Measurements from ENCODE around the gene ABHD15.
"Not testable (repeated sequence)": the region's sequence is repeated elsewhere in the genome, so short reads cannot be mapped to it uniquely, and the experiment has no call there.

The ABHD15 gene

GRCh38 chr17:29568331-29569244 is 1.8 kb upstream of the ABHD15 start, which contains the start of gene TP53I13:
TSS of gene TP53I13 (plus strand) at chr17:29568701. CDS start at chr17:29568759, 58 bp downstream.
- peak; percentile 64 to 81 for DNase-seq

GRCh38 chr17:29567554-29568330 is 905 bp upstream of the ABHD15 start:
- DNase-seq: peak; percentile 46 to 51

- no peak for DNase-seq
These were observed 392 bp upstream of the ABHD15 start for GRCh38 chr17:29567304-29567553.

GRCh38 chr17:29565643-29566472 is 979 bp downstream of the ABHD15 start:
- no peak for DNase-seq

GRCh38 chr17:29563816-29564215 is 3.0 kb downstream of the ABHD15 start:
- DNase-seq: no peak

- DNase-seq: no peak
These were observed 4.2 kb downstream of the ABHD15 start for GRCh38 chr17:29562615-29563014.

GRCh38 chr17:29561554-29562517 is 5.0 kb downstream of the ABHD15 start:
- peak in 1 of 2 donors; percentile 34 for DNase-seq

- DNase-seq: peak in 1 of 2 donors; percentile 18
These were observed 6.5 kb downstream of the ABHD15 start for GRCh38 chr17:29560316-29560715.

- no peak for DNase-seq
These were observed 7.2 kb downstream of the ABHD15 start for GRCh38 chr17:29559640-29560039.

GRCh38 chr17:29558139-29558538 is 8.7 kb downstream of the ABHD15 start:
- DNase-seq: not testable (repeated sequence)

- no peak for DNase-seq
These were observed 9.1 kb downstream of the ABHD15 start for GRCh38 chr17:29557739-29558116.

GRCh38 chr17:29557085-29557738 is 9.6 kb downstream of the ABHD15 start:
- DNase-seq: no peak

GRCh38 chr17:29555840-29556239 is 11.0 kb downstream of the ABHD15 start:
- no peak for DNase-seq

- no peak for DNase-seq
These were observed 17.5 kb downstream of the ABHD15 start for GRCh38 chr17:29549177-29549923.

- no peak for DNase-seq
These were observed 20.0 kb downstream of the ABHD15 start for GRCh38 chr17:29546830-29547229.

GRCh38 chr17:29546085-29546484 is 20.8 kb downstream of the ABHD15 start:
- DNase-seq: no peak

GRCh38 chr17:29544066-29544465 is 22.8 kb downstream of the ABHD15 start:
- no peak for DNase-seq

- no peak for DNase-seq
These were observed 32.9 kb downstream of the ABHD15 start for GRCh38 chr17:29533976-29534375.

GRCh38 chr17:29526322-29526721 is 40.5 kb downstream of the ABHD15 start:
- no peak for DNase-seq

- DNase-seq: no peak
These were observed 42.1 kb downstream of the ABHD15 start for GRCh38 chr17:29524692-29525091.

- DNase-seq: no peak
These were observed 48.5 kb downstream of the ABHD15 start for GRCh38 chr17:29518359-29518758.

All from hippocampal formation (tissue), 2 donors.